ENCODE results near the gene ACP3.

DNA sequence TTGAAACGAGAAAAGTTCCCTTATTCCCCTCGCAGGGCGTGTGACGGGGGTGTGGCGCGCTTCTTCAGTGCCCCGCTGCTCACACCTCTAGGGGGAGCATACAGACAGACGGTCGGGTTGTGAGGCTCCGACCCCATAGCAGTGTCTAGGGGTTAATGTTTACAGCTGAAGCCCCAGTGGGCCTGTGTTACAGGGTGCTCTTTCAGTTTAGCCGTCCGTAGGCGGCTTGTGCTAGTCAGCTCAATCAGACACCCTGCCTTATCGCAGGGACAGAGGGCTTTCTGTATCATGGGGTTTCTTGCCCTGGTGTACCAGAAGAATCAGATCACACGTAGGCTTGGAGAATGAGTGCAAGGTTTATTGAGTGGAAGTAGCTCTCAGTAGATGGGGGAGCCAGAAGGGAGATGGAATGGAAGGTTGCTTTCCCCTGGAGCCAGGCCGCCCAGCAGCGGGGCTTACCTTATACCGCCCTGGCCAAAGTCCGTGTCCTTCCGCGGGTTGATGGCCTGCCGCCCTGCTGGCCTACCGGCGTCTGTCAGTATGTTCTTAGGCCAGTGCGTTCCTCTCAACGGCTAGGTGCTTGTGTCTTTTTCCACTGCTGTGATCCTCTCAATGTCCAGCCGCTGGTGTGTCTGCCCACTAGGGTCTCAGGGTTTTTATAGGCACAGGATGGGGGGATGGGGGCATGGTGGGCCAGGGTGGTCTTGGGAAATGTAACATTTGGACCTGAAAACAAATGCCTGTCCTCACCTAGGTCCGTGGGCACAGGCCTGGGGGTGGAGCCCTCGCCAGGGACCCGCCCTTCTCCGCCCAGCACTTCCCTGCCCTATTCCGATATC is 32.2 kb upstream of the ACP3 start:
- TF ChIP-seq, protein P1, sequence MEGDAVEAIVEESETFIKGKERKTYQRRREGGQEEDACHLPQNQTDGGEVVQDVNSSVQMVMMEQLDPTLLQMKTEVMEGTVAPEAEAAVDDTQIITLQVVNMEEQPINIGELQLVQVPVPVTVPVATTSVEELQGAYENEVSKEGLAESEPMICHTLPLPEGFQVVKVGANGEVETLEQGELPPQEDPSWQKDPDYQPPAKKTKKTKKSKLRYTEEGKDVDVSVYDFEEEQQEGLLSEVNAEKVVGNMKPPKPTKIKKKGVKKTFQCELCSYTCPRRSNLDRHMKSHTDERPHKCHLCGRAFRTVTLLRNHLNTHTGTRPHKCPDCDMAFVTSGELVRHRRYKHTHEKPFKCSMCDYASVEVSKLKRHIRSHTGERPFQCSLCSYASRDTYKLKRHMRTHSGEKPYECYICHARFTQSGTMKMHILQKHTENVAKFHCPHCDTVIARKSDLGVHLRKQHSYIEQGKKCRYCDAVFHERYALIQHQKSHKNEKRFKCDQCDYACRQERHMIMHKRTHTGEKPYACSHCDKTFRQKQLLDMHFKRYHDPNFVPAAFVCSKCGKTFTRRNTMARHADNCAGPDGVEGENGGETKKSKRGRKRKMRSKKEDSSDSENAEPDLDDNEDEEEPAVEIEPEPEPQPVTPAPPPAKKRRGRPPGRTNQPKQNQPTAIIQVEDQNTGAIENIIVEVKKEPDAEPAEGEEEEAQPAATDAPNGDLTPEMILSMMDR (conservative IDR thresholded peaks at IDR 0.05; ENCODE audit: low read depth, low read length) = no peak
- TF ChIP-seq RCOR1 (IDR thresholded peaks at IDR 0.05; ENCODE audit: insufficient replicate concordance, low read length) = no peak
- TF ChIP-seq POLR2A (IDR thresholded peaks at IDR 0.05; ENCODE audit: low read depth, low read length) = no peak
- TF ChIP-seq RAD21 (IDR thresholded peaks at IDR 0.05; ENCODE audit: low read length) = no peak
- TF ChIP-seq, protein P2, sequence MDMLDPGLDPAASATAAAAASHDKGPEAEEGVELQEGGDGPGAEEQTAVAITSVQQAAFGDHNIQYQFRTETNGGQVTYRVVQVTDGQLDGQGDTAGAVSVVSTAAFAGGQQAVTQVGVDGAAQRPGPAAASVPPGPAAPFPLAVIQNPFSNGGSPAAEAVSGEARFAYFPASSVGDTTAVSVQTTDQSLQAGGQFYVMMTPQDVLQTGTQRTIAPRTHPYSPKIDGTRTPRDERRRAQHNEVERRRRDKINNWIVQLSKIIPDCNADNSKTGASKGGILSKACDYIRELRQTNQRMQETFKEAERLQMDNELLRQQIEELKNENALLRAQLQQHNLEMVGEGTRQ (IDR thresholded peaks at IDR 0.05; ENCODE audit: low read depth, low read length) = no peak
- TF ChIP-seq FOS (IDR thresholded peaks at IDR 0.05; ENCODE audit: low read depth, low read length) = no peak
